Measurements from ENCODE around the gene NRIP1.

GRCh38 chr21:15071009-15071408, 6.2 kb upstream of the NRIP1 start:
- TF ChIP-seq EGR1 (IDR thresholded peaks at IDR 0.05) (no peak), EP300 (IDR thresholded peaks at IDR 0.05; ENCODE audit: borderline replicate concordance) (no peak)
